ENCODE measurements around the gene RIPOR1. TPM values are rescaled to one million over a fixed set of nuclear protein-coding genes. Genes with fewer than 3 reads are reported as not detected.
A peak's percentile ranks its signal among the peaks of the same experiment; 100 is the strongest.
"Not testable (repeated sequence)": the region's sequence is repeated elsewhere in the genome, so short reads cannot be mapped to it uniquely, and the experiment has no call there.

RIPOR1 gene
- total and polyA plus RNA-seq, 5 experiments from 2014 or later = 1.5 to 57.2 (median 3.0) TPM

GRCh38 chr16:67489401-67490083 lies 39.1 kb upstream of the RIPOR1 start:
- peak overlapping the region in 8 of 10 donors; percentile 32 to 87 (median 66) for H3K27ac Mint-ChIP-seq
- H3K4me1 Mint-ChIP-seq = peaks cover 2 to 53% (median 14%) of the 10 kb centered on the region in 4 donors
- POLR2A ChIA-PET = interaction anchor here (0.6 to 1.5 kb wide), 3 partner anchors 16 to 95 kb away, joined by 3 to 4 read pairs (median 4); no protein-coding TSS in a partner anchor
- ATAC-seq (no peak), DNase-seq (no peak)
- H3K9me3 Mint-ChIP-seq = no peaks in the 10 kb centered on the region
- H3K27me3 Mint-ChIP-seq = no peaks in the 10 kb centered on the region
- no peak overlapping the region for H3K4me3 Mint-ChIP-seq
- peaks cover 0 to 31% (median 5%) of the 10 kb centered on the region in 3 donors for H3K36me3 Mint-ChIP-seq

- H3K36me3 Mint-ChIP-seq = peaks cover 0 to 21% (median 5%) of the 10 kb centered on the region in 3 donors
- H3K9me3 Mint-ChIP-seq = no peaks in the 10 kb centered on the region
- H3K27ac Mint-ChIP-seq = peak overlapping the region in 8 of 10 donors; percentile 1 to 87 (median 46)
- H3K27me3 Mint-ChIP-seq = no peaks in the 10 kb centered on the region
- POLR2A ChIA-PET = interaction anchor here (0.6 to 1.9 kb wide), 8 partner anchors 8 to 432 kb away, joined by 3 to 12 read pairs (median 4); partner anchors contain the start of genes AGRP and ATP6V0D1
- H3K4me1 Mint-ChIP-seq = peaks cover 2 to 56% (median 14%) of the 10 kb centered on the region in 4 donors
- ATAC-seq (no peak), DNase-seq (no peak)
- H3K4me3 Mint-ChIP-seq = peak overlapping the region in 1 of 10 donors; percentile 11
Observed at GRCh38 chr16:67490335-67491096, 38.1 kb upstream of the RIPOR1 start.

GRCh38 chr16:67499106-67499505 lies 29.5 kb upstream of the RIPOR1 start:
- POLR2A ChIA-PET = interaction anchor here (0.6 kb wide), 1 partner anchor 528 kb away, joined by 4 read pairs; no protein-coding TSS in a partner anchor
- Mint-ChIP-seq H3K27me3 (no peaks in the 10 kb centered on the region), H3K36me3 (peaks cover 0 to 17% (median 0%) of the 10 kb centered on the region in 3 donors), H3K9me3 (no peaks in the 10 kb centered on the region), H3K27ac (peak overlapping the region in 9 of 10 donors; percentile 24 to 69 (median 53)), H3K4me3 (no peak overlapping the region), H3K4me1 (peaks cover 9 to 26% (median 18%) of the 10 kb centered on the region in 4 donors)
- no peak for DNase-seq
- ATAC-seq = no peak

- peak; percentile 60 to 80 for ATAC-seq
- H3K27ac Mint-ChIP-seq = peak overlapping the region; percentile 89 to 97 (median 94)
- H3K36me3 Mint-ChIP-seq = peaks cover 0 to 10% (median 0%) of the 10 kb centered on the region in 3 donors
- POLR2A ChIA-PET = interaction anchor here (0.7 to 1.7 kb wide), 4 partner anchors 9 to 23 kb away, joined by 3 to 10 read pairs (median 3); partner anchors contain the start of gene ATP6V0D1
- H3K9me3 Mint-ChIP-seq = no peaks in the 10 kb centered on the region
- peak in 5 of 10 donors; percentile 27 to 37 (median 34) for DNase-seq
- peak overlapping the region; percentile 29 to 80 (median 62) for H3K4me3 Mint-ChIP-seq
- peaks cover 29 to 61% (median 50%) of the 10 kb centered on the region in 4 donors for H3K4me1 Mint-ChIP-seq
- H3K27me3 Mint-ChIP-seq = no peaks in the 10 kb centered on the region
Observed at GRCh38 chr16:67504031-67505021, 24.3 kb upstream of the RIPOR1 start.

GRCh38 chr16:67506468-67506867 lies 22.2 kb upstream of the RIPOR1 start:
- H3K4me1 Mint-ChIP-seq = peaks cover 29 to 66% (median 59%) of the 10 kb centered on the region in 4 donors
- POLR2A ChIA-PET = interaction anchor here (0.6 kb wide), 1 partner anchor 1895 kb away, joined by 7 read pairs; no protein-coding TSS in a partner anchor

GRCh38 chr16:67509016-67509415 lies 19.6 kb upstream of the RIPOR1 start:
- Mint-ChIP-seq H3K36me3 (no peaks in the 10 kb centered on the region), H3K9me3 (no peaks in the 10 kb centered on the region), H3K27me3 (no peaks in the 10 kb centered on the region), H3K27ac (peak overlapping the region; percentile 57 to 93 (median 84)), H3K4me1 (peaks cover 24 to 58% (median 51%) of the 10 kb centered on the region in 4 donors), H3K4me3 (peak overlapping the region in 9 of 10 donors; percentile 7 to 66 (median 54))
- peak; percentile 68 to 81 for ATAC-seq
- POLR2A ChIA-PET = interaction anchor here (0.7 to 1.3 kb wide), 3 partner anchors 9 to 28 kb away, joined by 3 to 4 read pairs (median 3); partner anchors contain the start of gene ATP6V0D1
- peak in 9 of 10 donors; percentile 26 to 82 (median 55) for DNase-seq

More at GRCh38 chr16:67506468-67506867, 22.2 kb upstream of the RIPOR1 start:
- Mint-ChIP-seq H3K27ac (peak overlapping the region; percentile 70 to 91 (median 86)), H3K9me3 (no peaks in the 10 kb centered on the region), H3K36me3 (peaks cover 0 to 6% (median 0%) of the 10 kb centered on the region in 3 donors), H3K27me3 (no peaks in the 10 kb centered on the region), H3K4me3 (peak overlapping the region in 7 of 10 donors; percentile 7 to 59 (median 35))
- no peak for ATAC-seq
- no peak for DNase-seq

- Mint-ChIP-seq H3K4me1 (peaks cover 11 to 57% (median 43%) of the 10 kb centered on the region in 4 donors), H3K27ac (peak overlapping the region in 1 of 10 donors; percentile 23)
- POLR2A ChIA-PET = interaction anchor here (0.6 to 4.6 kb wide), 9 partner anchors 9 to 904 kb away, joined by 3 to 33 read pairs (median 4); partner anchors contain the start of gene ATP6V0D1
- not testable (repeated sequence) for H3K27me3 Mint-ChIP-seq, ATAC-seq, H3K4me3 Mint-ChIP-seq, H3K36me3 Mint-ChIP-seq, H3K9me3 Mint-ChIP-seq, DNase-seq
Observed at GRCh38 chr16:67513892-67514291, 14.7 kb upstream of the RIPOR1 start.

- Mint-ChIP-seq H3K4me3 (no peak overlapping the region), H3K27me3 (no peaks in the 10 kb centered on the region), H3K4me1 (peaks cover 11 to 57% (median 43%) of the 10 kb centered on the region in 4 donors), H3K27ac (peak overlapping the region in 4 of 10 donors; percentile 23 to 80 (median 70)), H3K36me3 (no peaks in the 10 kb centered on the region), H3K9me3 (no peaks in the 10 kb centered on the region)
- POLR2A ChIA-PET = interaction anchor here (0.6 to 4.6 kb wide), 9 partner anchors 9 to 955 kb away, joined by 3 to 33 read pairs (median 4); partner anchors contain the start of gene ATP6V0D1
- peak; percentile 79 to 80 for ATAC-seq
- peak; percentile 63 to 90 (median 74) for DNase-seq
Observed at GRCh38 chr16:67514382-67514828, 14.2 kb upstream of the RIPOR1 start.

- Mint-ChIP-seq H3K4me3 (peak overlapping the region in 2 of 10 donors; percentile 4 to 12), H3K36me3 (no peaks in the 10 kb centered on the region), H3K27ac (peak overlapping the region in 5 of 10 donors; percentile 28 to 77 (median 42)), H3K27me3 (no peaks in the 10 kb centered on the region), H3K4me1 (peaks cover 20 to 66% (median 51%) of the 10 kb centered on the region in 4 donors), H3K9me3 (no peaks in the 10 kb centered on the region)
- POLR2A ChIA-PET = interaction anchor here (0.9 to 4.6 kb wide), 7 partner anchors 23 to 506 kb away, joined by 3 to 33 read pairs (median 3); partner anchors contain the start of genes ATP6V0D1, CARMIL2, DDX28 and DUS2
- ATAC-seq (no peak), DNase-seq (no peak)
Observed at GRCh38 chr16:67516296-67517154, 12.1 kb upstream of the RIPOR1 start.

GRCh38 chr16:67517155-67517445 lies 11.5 kb upstream of the RIPOR1 start:
- POLR2A ChIA-PET = interaction anchor here (0.9 to 1.2 kb wide), 4 partner anchors 26 to 506 kb away, joined by 3 read pairs; partner anchors contain the start of genes CARMIL2, DDX28 and DUS2
- H3K36me3 Mint-ChIP-seq = no peaks in the 10 kb centered on the region
- DNase-seq (no peak), ATAC-seq (no peak)
- H3K9me3 Mint-ChIP-seq = no peaks in the 10 kb centered on the region
- H3K27me3 Mint-ChIP-seq = no peaks in the 10 kb centered on the region
- H3K4me1 Mint-ChIP-seq = peaks cover 21 to 68% (median 51%) of the 10 kb centered on the region in 4 donors
- H3K4me3 Mint-ChIP-seq = peak overlapping the region in 2 of 10 donors; percentile 24 to 28
- peak overlapping the region in 3 of 10 donors; percentile 41 to 77 (median 42) for H3K27ac Mint-ChIP-seq

Data from naive thymus-derived CD8-positive, alpha-beta T cell (primary cell).